ENCODE measurements around the gene INPP4B. TPM values are rescaled to one million over a fixed set of nuclear protein-coding genes. Genes with fewer than 3 reads are reported as not detected.

INPP4B gene
- total RNA-seq, 3 donors from 2014 or later, result 15.8 to 113 (median 93.4) TPM

DNA sequence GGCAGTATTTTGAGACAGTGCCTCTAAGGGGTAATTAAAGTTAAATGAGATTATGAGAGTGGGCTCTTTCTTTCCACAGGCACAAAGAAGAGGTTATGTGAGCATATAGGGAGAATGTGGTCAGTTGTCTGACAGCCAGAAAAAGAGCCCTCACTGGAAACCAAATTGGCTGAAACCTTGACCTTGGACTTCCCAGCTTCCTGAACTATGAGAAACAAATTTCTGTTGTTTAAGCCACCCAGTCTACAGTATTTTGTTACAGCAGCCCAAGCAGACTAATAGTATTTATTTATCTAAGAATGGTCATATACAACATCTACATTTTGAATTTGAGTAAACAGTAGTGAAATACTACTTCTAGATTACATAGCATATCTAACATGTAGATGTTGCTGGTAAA, 736.0 kb downstream of the INPP4B start:
- no peak overlapping the region for H3K27ac ChIP-seq

DNA sequence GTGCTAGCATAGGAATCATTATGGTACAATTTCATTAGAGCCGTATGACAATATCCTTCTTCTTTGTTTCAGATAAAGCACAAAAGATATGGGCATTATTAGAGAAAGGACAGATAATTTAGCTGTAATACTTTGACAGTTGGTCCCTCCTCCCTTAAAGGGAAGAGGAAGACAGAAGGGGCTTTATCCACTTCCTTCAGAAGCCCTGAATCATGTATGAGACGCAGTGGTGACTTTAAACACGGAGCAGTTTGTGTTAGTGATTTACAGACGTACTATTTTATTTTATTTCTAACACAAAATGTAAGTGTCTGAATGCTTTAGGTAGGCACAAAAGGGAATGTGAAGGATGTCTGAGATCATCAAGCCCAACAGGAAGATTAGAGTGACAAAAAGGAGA, 742.1 kb downstream of the INPP4B start:
- TF ChIP-seq POLR2AphosphoS5 (IDR thresholded peaks at IDR 0.05) (no peak), POLR2A (IDR thresholded peaks at IDR 0.05) (no peak)
- TF ChIP-seq, protein P1, sequence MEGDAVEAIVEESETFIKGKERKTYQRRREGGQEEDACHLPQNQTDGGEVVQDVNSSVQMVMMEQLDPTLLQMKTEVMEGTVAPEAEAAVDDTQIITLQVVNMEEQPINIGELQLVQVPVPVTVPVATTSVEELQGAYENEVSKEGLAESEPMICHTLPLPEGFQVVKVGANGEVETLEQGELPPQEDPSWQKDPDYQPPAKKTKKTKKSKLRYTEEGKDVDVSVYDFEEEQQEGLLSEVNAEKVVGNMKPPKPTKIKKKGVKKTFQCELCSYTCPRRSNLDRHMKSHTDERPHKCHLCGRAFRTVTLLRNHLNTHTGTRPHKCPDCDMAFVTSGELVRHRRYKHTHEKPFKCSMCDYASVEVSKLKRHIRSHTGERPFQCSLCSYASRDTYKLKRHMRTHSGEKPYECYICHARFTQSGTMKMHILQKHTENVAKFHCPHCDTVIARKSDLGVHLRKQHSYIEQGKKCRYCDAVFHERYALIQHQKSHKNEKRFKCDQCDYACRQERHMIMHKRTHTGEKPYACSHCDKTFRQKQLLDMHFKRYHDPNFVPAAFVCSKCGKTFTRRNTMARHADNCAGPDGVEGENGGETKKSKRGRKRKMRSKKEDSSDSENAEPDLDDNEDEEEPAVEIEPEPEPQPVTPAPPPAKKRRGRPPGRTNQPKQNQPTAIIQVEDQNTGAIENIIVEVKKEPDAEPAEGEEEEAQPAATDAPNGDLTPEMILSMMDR (IDR thresholded peaks at IDR 0.05), result no peak
- H3K4me3 ChIP-seq, result no peak overlapping the region
- intact Hi-C loops (cut with DNase I; ENCODE audit: low total_unique reads), result no loop called here
- H3K27ac ChIP-seq, result no peak overlapping the region
- no peaks in the 10 kb centered on the region for H3K4me1 ChIP-seq
- H3K27me3 ChIP-seq, result no peaks in the 10 kb centered on the region
- H3K9me3 ChIP-seq, result no peaks in the 10 kb centered on the region
- DNase-seq (ENCODE audit: low spot score in 2 of 2), result no peak
- H3K36me3 ChIP-seq, result no peaks in the 10 kb centered on the region

More for the DNA sequence above, 736.0 kb downstream of the INPP4B start:
- no peaks in the 10 kb centered on the region for H3K36me3 ChIP-seq
- no peak overlapping the region for H3K4me3 ChIP-seq
- intact Hi-C loops (cut with DNase I; ENCODE audit: low total_unique reads), result no loop called here
- TF ChIP-seq POLR2AphosphoS5 (IDR thresholded peaks at IDR 0.05) (no peak), POLR2A (IDR thresholded peaks at IDR 0.05) (no peak)
- TF ChIP-seq, protein P1 (IDR thresholded peaks at IDR 0.05), result no peak
- H3K4me1 ChIP-seq, result no peaks in the 10 kb centered on the region
- no peaks in the 10 kb centered on the region for H3K9me3 ChIP-seq
- no peaks in the 10 kb centered on the region for H3K27me3 ChIP-seq
- DNase-seq (ENCODE audit: low spot score in 2 of 2), result no peak

DNA sequence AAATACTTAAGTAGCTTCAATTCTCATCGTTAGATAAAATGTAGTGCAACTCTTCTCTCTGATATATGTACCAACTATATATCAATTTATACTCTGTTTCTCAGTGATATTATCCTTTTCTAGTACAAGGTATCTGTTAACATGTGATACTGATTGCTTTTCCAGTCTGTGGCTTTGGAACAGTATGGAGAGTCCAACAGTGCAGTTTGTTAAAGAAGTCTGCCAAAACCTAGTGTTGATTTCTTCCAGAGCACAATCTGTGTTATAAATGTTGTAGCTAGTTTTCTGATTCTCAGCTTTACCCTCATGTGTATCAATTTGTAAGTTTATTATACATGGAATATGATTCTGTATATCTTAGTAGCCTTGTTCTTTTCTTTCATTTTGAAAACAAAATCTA, 744.7 kb downstream of the INPP4B start:
- Histone ChIP-seq H3K4me1 (no peaks in the 10 kb centered on the region), H3K36me3 (no peaks in the 10 kb centered on the region), H3K9me3 (no peaks in the 10 kb centered on the region), H3K27ac (no peak overlapping the region), H3K4me3 (no peak overlapping the region), H3K27me3 (no peaks in the 10 kb centered on the region)
- TF ChIP-seq, protein P1 (IDR thresholded peaks at IDR 0.05), result no peak
- TF ChIP-seq POLR2A (IDR thresholded peaks at IDR 0.05) (no peak), POLR2AphosphoS5 (IDR thresholded peaks at IDR 0.05) (no peak)
- no peak for DNase-seq (ENCODE audit: low spot score in 2 of 2)
- intact Hi-C loops (cut with DNase I; ENCODE audit: low total_unique reads), result no loop called here

- intact Hi-C loops (cut with DNase I; ENCODE audit: low total_unique reads), result no loop called here
- Histone ChIP-seq H3K27ac (no peak overlapping the region), H3K36me3 (no peaks in the 10 kb centered on the region), H3K4me1 (no peaks in the 10 kb centered on the region), H3K4me3 (no peak overlapping the region), H3K27me3 (no peaks in the 10 kb centered on the region), H3K9me3 (no peaks in the 10 kb centered on the region)
- no peak for DNase-seq (ENCODE audit: low spot score in 2 of 2)
- TF ChIP-seq POLR2AphosphoS5 (IDR thresholded peaks at IDR 0.05) (no peak), POLR2A (IDR thresholded peaks at IDR 0.05) (no peak)
- TF ChIP-seq, protein P1 (IDR thresholded peaks at IDR 0.05), result no peak
Measured at GRCh38 chr4:142100941-142101340, 745.2 kb downstream of the INPP4B start.

DNA sequence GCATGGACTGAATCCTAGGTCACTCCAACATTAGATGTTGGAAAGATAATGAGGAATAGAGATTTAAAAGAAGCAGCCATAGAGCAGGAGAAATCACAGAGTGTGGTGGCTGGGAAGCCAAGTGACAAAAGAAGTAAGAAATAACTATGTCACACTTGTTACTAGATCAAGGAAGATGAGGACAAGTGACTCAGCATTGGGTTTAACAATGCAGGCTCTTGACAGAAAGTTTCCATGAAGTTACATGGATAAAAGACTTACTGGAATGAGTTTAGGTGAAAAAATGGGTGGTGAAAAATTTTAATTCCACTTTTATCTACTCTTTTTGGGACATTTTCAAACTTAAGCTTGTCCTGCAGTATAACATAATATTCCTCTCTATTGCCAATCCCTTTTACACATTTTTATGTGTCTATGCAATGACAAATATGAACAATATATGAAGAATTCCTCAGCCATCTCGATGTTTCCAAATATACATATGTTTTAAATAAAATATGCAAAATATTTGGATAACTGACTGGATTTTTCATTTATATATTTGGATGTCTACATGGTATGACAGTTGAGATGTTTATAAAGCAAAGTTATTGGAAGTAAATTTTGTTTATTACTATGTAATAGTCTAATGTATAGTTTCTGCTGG, 747.1 kb downstream of the INPP4B start:
- no peak for DNase-seq (ENCODE audit: low spot score in 2 of 2)
- Histone ChIP-seq H3K4me1 (no peaks in the 10 kb centered on the region), H3K9me3 (no peaks in the 10 kb centered on the region), H3K36me3 (no peaks in the 10 kb centered on the region), H3K4me3 (no peak overlapping the region), H3K27me3 (no peaks in the 10 kb centered on the region), H3K27ac (no peak overlapping the region)
- TF ChIP-seq POLR2A (IDR thresholded peaks at IDR 0.05) (no peak), POLR2AphosphoS5 (IDR thresholded peaks at IDR 0.05) (no peak)
- TF ChIP-seq, protein P1 (IDR thresholded peaks at IDR 0.05), result no peak
- intact Hi-C loops (cut with DNase I; ENCODE audit: low total_unique reads), result no loop called here

All from breast epithelium (tissue), 4 donors.